MM.1S (cell line): ENCODE results near the gene GNAI3.

Source experiments
- DNase-seq: peaks from one replicate; pipeline ENCODE4 v3.0.0-alpha.2; 2015
- H2AFZ ChIP-seq: fragments of 300-600 bp; sonication (generic); 2 replicates; pipeline ENCODE4 v1.6.0; 2016; ENCODE audit warnings: antibody characterized with exemption, low read length
- H3F3A ChIP-seq: fragments of 300-600 bp; sonication (generic); 2 replicates; pipeline ENCODE4 v1.6.1; 2016; ENCODE audit warnings: mild to moderate bottlenecking, antibody characterized with exemption, low read length, moderate library complexity, mixed read lengths; ENCODE audit not compliant: insufficient read depth
- H3K27ac ChIP-seq: fragments of 300-600 bp; sonication (generic); 2 replicates; pipeline ENCODE4 v1.5.1; 2016; ENCODE audit warnings: mild to moderate bottlenecking, low read length
- H3K27me3 ChIP-seq: fragments of 300-600 bp; sonication (generic); replicated peaks from 2 replicates; pipeline ENCODE4 v1.6.0; 2016; ENCODE audit warnings: low read length; ENCODE audit not compliant: insufficient read depth
- H3K36me3 ChIP-seq: fragments of 300-600 bp; sonication (generic); replicated peaks from 2 replicates; pipeline ENCODE4 v1.6.1; 2016; ENCODE audit warnings: mild to moderate bottlenecking, low read length, mixed read lengths; ENCODE audit not compliant: insufficient read depth
- H3K4me1 ChIP-seq: fragments of 300-600 bp; sonication (generic); 2 replicates; pipeline ENCODE4 v1.6.1; 2016; ENCODE audit warnings: low read length, mixed read lengths
- H3K4me2 ChIP-seq: fragments of 300-600 bp; sonication (generic); 2 replicates; pipeline ENCODE4 v1.6.0; 2016; ENCODE audit warnings: low read depth, low read length
- H3K4me3 ChIP-seq: fragments of 300-600 bp; sonication (generic); 2 replicates; pipeline ENCODE4 v1.5.1; 2016; ENCODE audit warnings: low read length, mixed read lengths
- H3K79me2 ChIP-seq: fragments of 300-600 bp; sonication (generic); 2 replicates; pipeline ENCODE4 v1.6.1; 2016; ENCODE audit warnings: mixed run types, low read length, mixed read lengths
- H3K9ac ChIP-seq: fragments of 300-600 bp; sonication (generic); 2 replicates; pipeline ENCODE4 v1.6.1; 2016; ENCODE audit warnings: low read length, mixed read lengths
- H3K9me2 ChIP-seq: fragments of 300-600 bp; sonication (generic); replicated peaks from 2 replicates; pipeline ENCODE4 v1.6.1; 2016; ENCODE audit warnings: mild to moderate bottlenecking, low read length, mixed read lengths; ENCODE audit not compliant: insufficient read depth
- H3K9me3 ChIP-seq: fragments of 300-600 bp; sonication (generic); replicated peaks from 2 replicates; pipeline ENCODE4 v1.6.1; 2016; ENCODE audit warnings: mild to moderate bottlenecking, low read length, mixed read lengths; ENCODE audit not compliant: insufficient read depth
- H4K20me1 ChIP-seq: fragments of 300-600 bp; sonication (generic); 2 replicates; pipeline ENCODE4 v1.6.1; 2016; ENCODE audit warnings: mild to moderate bottlenecking, low read length, moderate library complexity, mixed read lengths; ENCODE audit not compliant: insufficient read depth
- EZH2 ChIP-seq: fragments of 300-600 bp; sonication (generic); optimal IDR thresholded peaks from 2 replicates; pipeline ENCODE3; 2017; ENCODE audit warnings: low read depth, mild to moderate bottlenecking, antibody characterized with exemption, low read length, mixed read lengths
- EZH2phosphoT487 ChIP-seq: fragments of 300-600 bp; sonication (generic); IDR thresholded peaks from 2 replicates; pipeline ENCODE4 v1.6.1; 2018; ENCODE audit warnings: antibody characterized with exemption, low read length
- TF ChIP-seq, protein P1 (sequence below): fragments of 300-600 bp; sonication (generic); IDR thresholded peaks from 2 replicates; pipeline ENCODE4 v1.5.1; 2016; ENCODE audit warnings: antibody characterized with exemption, low read length, mixed read lengths

The GNAI3 gene

DNA sequence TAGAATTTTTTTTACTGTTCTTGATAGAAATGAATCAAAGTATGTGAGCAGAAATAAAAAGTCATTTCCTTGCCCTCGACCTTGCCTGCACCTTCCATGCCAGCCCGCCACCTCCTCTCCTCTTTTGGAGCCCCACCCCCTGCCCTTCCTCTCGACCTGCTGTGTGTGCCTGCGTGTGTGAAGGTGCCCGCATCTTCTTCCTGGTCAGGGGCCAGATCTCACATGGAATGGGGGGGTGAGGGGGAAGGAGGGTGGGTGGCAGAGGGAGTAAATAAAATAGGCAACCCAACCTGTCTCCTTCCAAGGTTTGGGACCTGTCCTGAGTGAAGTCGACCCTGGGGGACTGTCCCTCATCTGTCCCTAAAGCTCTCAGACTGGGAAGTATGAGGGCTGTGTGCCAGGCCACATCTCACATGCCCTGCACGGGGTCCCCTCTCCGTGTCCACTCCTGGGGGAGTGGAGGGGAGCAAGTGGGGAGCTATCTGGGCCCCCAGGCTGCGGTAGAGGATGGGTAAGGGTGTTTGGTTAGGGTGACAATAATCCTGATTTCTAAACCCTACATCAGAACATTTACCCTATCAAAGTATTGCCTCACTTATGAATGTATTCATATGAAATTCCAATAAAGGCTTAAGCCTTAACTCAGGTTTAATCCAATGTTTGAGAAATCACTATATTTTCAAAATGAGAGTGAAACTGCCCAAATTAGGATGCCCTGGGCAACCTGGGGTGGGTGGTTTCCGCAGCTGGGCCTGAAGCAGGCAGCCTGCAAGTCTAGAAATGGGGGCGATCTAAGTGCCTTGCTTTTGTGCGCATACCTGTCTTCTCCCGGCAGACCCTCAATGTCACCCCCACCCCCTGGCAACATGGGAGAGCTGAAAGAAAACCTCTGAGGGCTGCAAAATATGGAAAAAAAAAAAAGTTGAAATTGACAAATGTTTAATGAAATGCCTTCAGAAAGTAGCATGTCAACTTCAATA, 86.6 kb downstream of the GNAI3 start:
- Histone ChIP-seq H3K4me2 (peak overlapping the region; percentile 85), H3K36me3 (no peaks in the 10 kb centered on the region), H2AFZ (peak overlapping the region; percentile 35; the same call in 1 of the 2 replicates), H4K20me1 (no peaks in the 10 kb centered on the region), H3K9me2 (no peaks in the 10 kb centered on the region), H3F3A (no peaks in the 10 kb centered on the region), H3K27ac (peak overlapping the region; percentile 74), H3K27me3 (no peaks in the 10 kb centered on the region), H3K4me3 (peak overlapping the region; percentile 46; the same call in 1 of the 2 replicates), H3K79me2 (no peaks in the 10 kb centered on the region), H3K9ac (peak overlapping the region; percentile 40; the same call in 1 of the 2 replicates), H3K9me3 (no peaks in the 10 kb centered on the region), H3K4me1 (peaks cover 22% of the 10 kb centered on the region)
- TF ChIP-seq, protein P1, sequence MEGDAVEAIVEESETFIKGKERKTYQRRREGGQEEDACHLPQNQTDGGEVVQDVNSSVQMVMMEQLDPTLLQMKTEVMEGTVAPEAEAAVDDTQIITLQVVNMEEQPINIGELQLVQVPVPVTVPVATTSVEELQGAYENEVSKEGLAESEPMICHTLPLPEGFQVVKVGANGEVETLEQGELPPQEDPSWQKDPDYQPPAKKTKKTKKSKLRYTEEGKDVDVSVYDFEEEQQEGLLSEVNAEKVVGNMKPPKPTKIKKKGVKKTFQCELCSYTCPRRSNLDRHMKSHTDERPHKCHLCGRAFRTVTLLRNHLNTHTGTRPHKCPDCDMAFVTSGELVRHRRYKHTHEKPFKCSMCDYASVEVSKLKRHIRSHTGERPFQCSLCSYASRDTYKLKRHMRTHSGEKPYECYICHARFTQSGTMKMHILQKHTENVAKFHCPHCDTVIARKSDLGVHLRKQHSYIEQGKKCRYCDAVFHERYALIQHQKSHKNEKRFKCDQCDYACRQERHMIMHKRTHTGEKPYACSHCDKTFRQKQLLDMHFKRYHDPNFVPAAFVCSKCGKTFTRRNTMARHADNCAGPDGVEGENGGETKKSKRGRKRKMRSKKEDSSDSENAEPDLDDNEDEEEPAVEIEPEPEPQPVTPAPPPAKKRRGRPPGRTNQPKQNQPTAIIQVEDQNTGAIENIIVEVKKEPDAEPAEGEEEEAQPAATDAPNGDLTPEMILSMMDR, result no peak
- no peak for TF ChIP-seq EZH2
- no peak for TF ChIP-seq EZH2phosphoT487
- DNase-seq, result peak; percentile 25

DNA sequence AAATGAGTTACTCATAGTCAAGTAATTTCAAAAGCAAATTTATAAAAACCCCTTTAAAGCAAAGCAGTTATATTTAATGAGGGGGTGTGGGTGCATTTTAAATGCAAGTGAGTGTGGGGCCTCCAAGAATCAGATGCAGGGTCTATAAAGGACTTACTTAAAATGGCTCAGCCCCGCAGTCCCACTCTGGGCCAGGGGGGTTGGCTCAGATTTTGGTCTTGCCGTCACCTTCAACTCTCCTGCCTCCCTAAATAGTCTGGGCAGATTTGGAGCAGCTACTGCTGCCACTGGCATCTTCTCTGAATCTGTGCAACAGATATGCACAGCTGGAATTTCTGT, 87.4 kb downstream of the GNAI3 start:
- no peaks in the 10 kb centered on the region for H3K9me2 ChIP-seq
- H3K9ac ChIP-seq, result no peak overlapping the region
- H3K4me2 ChIP-seq, result peak overlapping the region; percentile 85; the same call in 1 of the 2 replicates
- H3K27ac ChIP-seq, result peak overlapping the region; percentile 74; the same call in 1 of the 2 replicates
- H3K9me3 ChIP-seq, result no peaks in the 10 kb centered on the region
- no peak for DNase-seq
- no peaks in the 10 kb centered on the region for H4K20me1 ChIP-seq
- peaks cover 23% of the 10 kb centered on the region for H3K4me1 ChIP-seq
- no peak for TF ChIP-seq EZH2
- no peak for TF ChIP-seq EZH2phosphoT487
- TF ChIP-seq, protein P1, result no peak
- no peaks in the 10 kb centered on the region for H3K27me3 ChIP-seq
- no peak overlapping the region for H3K4me3 ChIP-seq
- H3K36me3 ChIP-seq, result no peaks in the 10 kb centered on the region
- no peak overlapping the region for H2AFZ ChIP-seq
- H3K79me2 ChIP-seq, result no peaks in the 10 kb centered on the region
- H3F3A ChIP-seq, result no peaks in the 10 kb centered on the region

- TF ChIP-seq EZH2 (no peak), EZH2phosphoT487 (no peak)
- TF ChIP-seq, protein P1, result no peak
- H3K4me2 ChIP-seq, result no peak overlapping the region
- H3K27ac ChIP-seq, result no peak overlapping the region
- no peaks in the 10 kb centered on the region for H3K9me2 ChIP-seq
- no peaks in the 10 kb centered on the region for H3K27me3 ChIP-seq
- no peaks in the 10 kb centered on the region for H3K36me3 ChIP-seq
- H3K9ac ChIP-seq, result no peak overlapping the region
- H3K4me1 ChIP-seq, result peaks cover 23% of the 10 kb centered on the region
- no peaks in the 10 kb centered on the region for H4K20me1 ChIP-seq
- no peaks in the 10 kb centered on the region for H3K79me2 ChIP-seq
- no peak overlapping the region for H3K4me3 ChIP-seq
- no peak for DNase-seq
- no peaks in the 10 kb centered on the region for H3F3A ChIP-seq
- H2AFZ ChIP-seq, result no peak overlapping the region
- no peaks in the 10 kb centered on the region for H3K9me3 ChIP-seq
Measured at GRCh38 chr1:109636201-109636952, 88.0 kb downstream of the GNAI3 start.
